ENCODE measurements around the gene KRT82. TPM values are rescaled to one million over a fixed set of nuclear protein-coding genes. Genes with fewer than 3 reads are reported as not detected.

The KRT82 gene
- total RNA-seq, 1 donor from 2014 or later: not detected

DNA sequence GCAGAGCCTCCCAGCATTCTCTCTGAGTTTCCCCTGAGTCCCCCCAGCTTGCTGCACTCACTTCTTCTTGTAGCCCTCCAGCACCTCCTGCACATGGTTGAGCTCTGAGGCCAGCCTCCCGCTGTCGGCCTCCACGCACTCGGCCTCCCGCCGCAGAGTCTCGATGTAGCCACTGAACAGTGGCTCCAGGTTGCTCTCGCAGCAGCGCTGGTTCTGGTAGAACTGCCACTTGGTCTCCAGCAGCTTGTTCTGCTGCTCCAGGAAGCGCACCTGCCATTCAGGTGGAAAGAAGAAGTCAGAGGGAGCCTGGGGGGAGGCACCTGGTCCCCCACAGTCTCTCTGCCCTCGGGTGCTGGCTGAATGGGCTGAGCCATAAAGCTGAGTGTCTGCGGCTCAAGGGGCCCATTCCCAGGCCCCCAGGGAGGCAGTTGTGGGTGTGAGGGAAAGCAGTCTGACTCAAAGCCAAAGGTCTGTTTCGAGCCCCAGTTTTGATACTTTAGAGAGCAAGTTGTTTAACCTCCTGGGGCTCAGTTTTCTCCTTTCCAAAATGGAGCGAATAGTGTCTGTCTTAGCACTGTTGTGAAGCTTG, 41.1 kb downstream of the KRT82 start:
- Histone ChIP-seq H3K4me3 (no peak overlapping the region), H3K36me3 (no peaks in the 10 kb centered on the region), H3K27me3 (no peaks in the 10 kb centered on the region), H3K27ac (no peak overlapping the region), H3K9me3 (no peaks in the 10 kb centered on the region), H3K4me1 (peaks cover 5% of the 10 kb centered on the region)
- intact Hi-C loops (cut with DNase I): no loop called here
- DNase-seq (no peak), ATAC-seq (no peak)
- TF ChIP-seq, protein P1, sequence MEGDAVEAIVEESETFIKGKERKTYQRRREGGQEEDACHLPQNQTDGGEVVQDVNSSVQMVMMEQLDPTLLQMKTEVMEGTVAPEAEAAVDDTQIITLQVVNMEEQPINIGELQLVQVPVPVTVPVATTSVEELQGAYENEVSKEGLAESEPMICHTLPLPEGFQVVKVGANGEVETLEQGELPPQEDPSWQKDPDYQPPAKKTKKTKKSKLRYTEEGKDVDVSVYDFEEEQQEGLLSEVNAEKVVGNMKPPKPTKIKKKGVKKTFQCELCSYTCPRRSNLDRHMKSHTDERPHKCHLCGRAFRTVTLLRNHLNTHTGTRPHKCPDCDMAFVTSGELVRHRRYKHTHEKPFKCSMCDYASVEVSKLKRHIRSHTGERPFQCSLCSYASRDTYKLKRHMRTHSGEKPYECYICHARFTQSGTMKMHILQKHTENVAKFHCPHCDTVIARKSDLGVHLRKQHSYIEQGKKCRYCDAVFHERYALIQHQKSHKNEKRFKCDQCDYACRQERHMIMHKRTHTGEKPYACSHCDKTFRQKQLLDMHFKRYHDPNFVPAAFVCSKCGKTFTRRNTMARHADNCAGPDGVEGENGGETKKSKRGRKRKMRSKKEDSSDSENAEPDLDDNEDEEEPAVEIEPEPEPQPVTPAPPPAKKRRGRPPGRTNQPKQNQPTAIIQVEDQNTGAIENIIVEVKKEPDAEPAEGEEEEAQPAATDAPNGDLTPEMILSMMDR (IDR thresholded peaks at IDR 0.05): no peak

DNA sequence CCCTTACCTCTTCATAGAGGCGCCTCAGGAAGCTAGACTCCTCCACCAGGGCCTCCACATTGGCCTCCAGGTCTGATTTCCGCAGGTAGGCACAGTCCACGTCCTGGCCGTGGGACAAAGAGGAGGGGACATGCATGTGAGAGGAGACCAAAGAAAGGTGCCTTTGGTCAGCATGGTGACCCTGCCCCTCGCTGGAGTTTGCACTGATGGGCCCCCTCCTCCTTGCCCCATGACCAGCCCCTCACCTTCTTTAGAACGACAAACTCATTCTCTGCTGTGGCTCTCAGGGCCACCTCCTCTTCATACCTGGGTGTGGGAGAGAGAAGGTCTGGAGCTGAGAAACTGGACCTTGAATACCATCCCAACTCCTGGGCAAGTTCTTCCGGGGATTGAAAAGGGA, 42.1 kb downstream of the KRT82 start:
- Histone ChIP-seq H3K4me3 (no peak overlapping the region), H3K27me3 (no peaks in the 10 kb centered on the region), H3K9me3 (no peaks in the 10 kb centered on the region), H3K4me1 (peaks cover 5% of the 10 kb centered on the region), H3K36me3 (no peaks in the 10 kb centered on the region), H3K27ac (no peak overlapping the region)
- DNase-seq: no peak
- intact Hi-C loops (cut with DNase I): no loop called here
- TF ChIP-seq, protein P1 (IDR thresholded peaks at IDR 0.05): no peak
- no peak for ATAC-seq

DNA sequence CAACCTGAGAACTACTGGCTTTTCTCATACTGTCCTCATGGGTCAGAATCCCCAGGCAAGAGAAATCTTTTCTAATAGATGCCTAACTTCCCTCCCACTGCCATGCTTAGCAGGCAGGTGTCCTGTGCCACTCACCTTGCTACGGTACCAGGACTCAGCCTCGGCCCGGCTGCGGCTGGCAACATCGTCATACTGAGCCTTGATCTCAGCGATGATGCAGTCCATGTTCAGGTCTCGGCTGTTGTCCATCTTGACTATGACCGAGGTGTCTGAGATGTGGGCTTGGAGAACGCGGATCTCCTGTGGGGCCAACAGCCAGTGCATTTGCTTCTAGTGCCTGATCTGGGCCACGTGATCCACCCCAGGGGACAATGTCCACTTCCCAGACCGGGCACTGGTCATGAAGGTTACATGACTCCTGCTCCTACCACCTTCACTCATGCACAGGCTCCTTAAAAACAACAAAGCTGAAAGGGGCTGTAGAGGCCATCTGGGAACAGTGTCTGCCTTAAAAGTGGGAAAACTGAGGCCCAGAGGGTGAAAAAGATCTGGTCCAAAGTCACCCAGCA, 42.9 kb downstream of the KRT82 start:
- peaks cover 5% of the 10 kb centered on the region for H3K4me1 ChIP-seq
- no peak overlapping the region for H3K4me3 ChIP-seq
- intact Hi-C loops (cut with DNase I): no loop called here
- H3K36me3 ChIP-seq: no peaks in the 10 kb centered on the region
- ATAC-seq (no peak), DNase-seq (no peak)
- TF ChIP-seq, protein P1 (IDR thresholded peaks at IDR 0.05): no peak
- H3K9me3 ChIP-seq: no peaks in the 10 kb centered on the region
- H3K27ac ChIP-seq: no peak overlapping the region
- H3K27me3 ChIP-seq: no peaks in the 10 kb centered on the region

DNA sequence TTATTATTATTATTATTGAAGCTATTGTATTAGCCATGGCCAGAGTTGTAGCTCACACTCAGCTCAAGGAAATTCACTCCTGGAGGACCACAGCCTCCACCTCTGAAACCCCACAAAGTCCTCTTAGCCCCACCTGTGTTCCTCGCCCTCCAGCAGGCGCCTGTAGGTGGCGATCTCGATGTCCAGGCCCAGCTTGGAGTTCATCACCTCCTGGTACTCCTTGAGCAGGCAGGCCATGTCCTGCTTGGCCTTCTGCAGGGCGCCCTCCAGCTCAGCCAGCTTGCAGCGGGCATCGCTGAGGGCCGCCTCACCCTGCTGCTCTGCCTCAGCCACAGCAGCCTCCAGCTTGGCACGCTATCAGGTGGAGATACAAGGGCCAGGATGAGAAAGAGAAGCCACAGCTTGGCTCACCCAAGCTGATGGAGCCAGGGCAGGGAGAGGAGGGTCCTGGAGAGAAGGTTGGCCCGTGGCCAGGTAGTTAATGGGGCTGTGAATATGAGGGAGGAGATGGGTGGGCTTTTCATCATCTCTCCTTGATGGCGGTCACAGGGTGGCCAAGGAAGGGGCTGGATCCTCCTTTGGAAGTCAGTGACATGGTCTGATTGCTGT, 43.9 kb downstream of the KRT82 start:
- no peaks in the 10 kb centered on the region for H3K27me3 ChIP-seq
- intact Hi-C loops (cut with DNase I): no loop called here
- no peaks in the 10 kb centered on the region for H3K36me3 ChIP-seq
- H3K9me3 ChIP-seq: no peaks in the 10 kb centered on the region
- H3K4me3 ChIP-seq: no peak overlapping the region
- DNase-seq (no peak), ATAC-seq (no peak)
- TF ChIP-seq, protein P1 (IDR thresholded peaks at IDR 0.05): peak; percentile 16
- peaks cover 5% of the 10 kb centered on the region for H3K4me1 ChIP-seq
- H3K27ac ChIP-seq: no peak overlapping the region

DNA sequence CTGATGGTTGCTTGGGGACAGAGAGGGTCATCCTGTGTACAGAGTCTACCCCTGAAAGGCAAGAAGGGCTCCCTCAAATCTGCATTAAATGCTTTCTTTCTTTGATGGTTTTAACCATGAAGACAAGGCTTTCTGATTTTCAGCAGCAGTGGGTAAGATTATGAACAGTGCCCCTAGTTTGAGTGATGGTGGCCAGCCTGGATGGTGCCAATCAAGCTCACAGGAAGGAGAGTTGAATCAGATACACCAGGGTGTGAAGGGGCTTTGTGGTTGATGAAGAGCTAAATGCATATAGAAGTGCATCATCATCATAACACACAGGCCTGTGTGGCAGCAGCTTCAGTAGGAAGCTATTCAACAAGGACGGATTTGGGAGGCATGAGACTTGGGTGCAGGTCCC, 44.6 kb downstream of the KRT82 start:
- Histone ChIP-seq H3K9me3 (no peaks in the 10 kb centered on the region), H3K4me1 (peaks cover 5% of the 10 kb centered on the region), H3K36me3 (no peaks in the 10 kb centered on the region), H3K4me3 (no peak overlapping the region), H3K27me3 (no peaks in the 10 kb centered on the region), H3K27ac (no peak overlapping the region)
- DNase-seq: no peak
- intact Hi-C loops (cut with DNase I): no loop called here
- ATAC-seq: no peak
- TF ChIP-seq, protein P1 (IDR thresholded peaks at IDR 0.05): no peak

Measured in upper lobe of right lung (tissue), 1 donor.